ENCODE data around the gene VAT1L.

DNA sequence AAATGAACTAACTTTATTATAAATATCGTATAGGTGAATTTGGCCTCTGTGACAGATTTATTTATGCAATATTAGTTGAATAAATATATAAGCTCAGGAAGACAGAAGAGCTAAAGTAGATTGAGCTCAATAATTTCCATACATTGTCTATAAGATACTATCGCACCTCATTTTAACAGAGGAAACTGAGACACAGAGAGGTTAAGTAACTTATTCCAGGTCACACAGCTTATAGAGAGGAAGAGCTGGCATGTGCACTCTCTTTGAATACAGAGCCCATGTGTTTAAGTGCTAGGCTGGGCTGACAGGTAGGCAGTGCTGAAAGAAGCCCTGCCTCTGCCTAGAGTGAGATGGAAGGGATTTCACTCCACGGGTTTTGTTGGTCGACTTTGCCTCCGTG lies 48.4 kb downstream of the VAT1L start:
- TF ChIP-seq POLR2A (IDR thresholded peaks at IDR 0.05): no peak
- TF ChIP-seq, protein P1, sequence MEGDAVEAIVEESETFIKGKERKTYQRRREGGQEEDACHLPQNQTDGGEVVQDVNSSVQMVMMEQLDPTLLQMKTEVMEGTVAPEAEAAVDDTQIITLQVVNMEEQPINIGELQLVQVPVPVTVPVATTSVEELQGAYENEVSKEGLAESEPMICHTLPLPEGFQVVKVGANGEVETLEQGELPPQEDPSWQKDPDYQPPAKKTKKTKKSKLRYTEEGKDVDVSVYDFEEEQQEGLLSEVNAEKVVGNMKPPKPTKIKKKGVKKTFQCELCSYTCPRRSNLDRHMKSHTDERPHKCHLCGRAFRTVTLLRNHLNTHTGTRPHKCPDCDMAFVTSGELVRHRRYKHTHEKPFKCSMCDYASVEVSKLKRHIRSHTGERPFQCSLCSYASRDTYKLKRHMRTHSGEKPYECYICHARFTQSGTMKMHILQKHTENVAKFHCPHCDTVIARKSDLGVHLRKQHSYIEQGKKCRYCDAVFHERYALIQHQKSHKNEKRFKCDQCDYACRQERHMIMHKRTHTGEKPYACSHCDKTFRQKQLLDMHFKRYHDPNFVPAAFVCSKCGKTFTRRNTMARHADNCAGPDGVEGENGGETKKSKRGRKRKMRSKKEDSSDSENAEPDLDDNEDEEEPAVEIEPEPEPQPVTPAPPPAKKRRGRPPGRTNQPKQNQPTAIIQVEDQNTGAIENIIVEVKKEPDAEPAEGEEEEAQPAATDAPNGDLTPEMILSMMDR (IDR thresholded peaks at IDR 0.05): no peak

Data from adrenal gland (tissue), 5 donors.